K562 (cell line): ENCODE data around the gene WDR62. TPM values are rescaled to one million over a fixed set of nuclear protein-coding genes. Genes with fewer than 3 reads are reported as not detected.

Experiments
- ATAC-seq: fragments of 200-7000 bp; cut with Tn5 transposase; 3 replicates; pipeline ENCODE4 v1.9.1; 2020; ENCODE audit warnings: moderate library complexity
- BruUV-seq: library from RNA; stranded (reverse); fragments of 400-500 nt; replicated peaks from 2 replicates; lab custom pipeline; 2021; lab: Mats Ljungman, UMichigan
- CTCF ChIA-PET: fragments of 300-600 bp; formaldehyde crosslinking; extraction: SDS; loops from one replicate; lab custom pipeline; 2021; ENCODE audit warnings: low intra/inter-chr PET ratio; lab: Yijun Ruan, JAX
- POLR2A ChIA-PET: fragments of 300-600, 350-650 bp; sonication (Branson Sonifier 250); formaldehyde crosslinking; extraction: SDS; loops from one replicate; lab custom pipeline; 2021; ENCODE audit warnings: antibody characterized with exemption, inconsistent platforms; lab: Yijun Ruan, JAX
- DNase-seq, 4 experiments: peaks; one replicate each; pipeline versions ENCODE4 v3.0.0 to v3.0.0-alpha.2; 2011 to 2018; ENCODE audit warnings: low spot score in 3 of 4, mixed read lengths in 3 of 4; ENCODE audit errors: extremely low read depth in 1 of 4
- FAIRE-seq: peaks from 2 replicates; lab custom pipeline; 2011; peaks lifted over from hg19 to GRCh38; lab: Jason Lieb, UNC
- H2AFZ ChIP-seq: 2 replicates; pipeline ENCODE4 v1.6.0; 2011; ENCODE audit warnings: low read depth, low read length, control low read depth, inconsistent platforms
- H3K27ac ChIP-seq: fragments of 200-600 bp; 3 replicates; pipeline ENCODE4 v1.8.0; 2011; ENCODE audit warnings: low read depth, mild to moderate bottlenecking, control low read depth, inconsistent platforms, low read length, moderate library complexity, mixed read lengths; ENCODE audit errors: extremely low read depth
- H3K27me3 ChIP-seq, 2 experiments: fragments of 300-600 bp in 1 of 2; 2 replicates in 1 of 2; 3 replicates in 1 of 2; pipeline versions ENCODE4 v1.6.0 to v1.8.0; 2011; ENCODE audit warnings: inconsistent platforms in 2 of 2, low read length in 2 of 2, mild to moderate bottlenecking in 1 of 2, mixed read lengths in 1 of 2, moderate library complexity in 1 of 2; ENCODE audit not compliant: control insufficient read depth in 2 of 2, insufficient read depth in 2 of 2
- H3K36me3 ChIP-seq: fragments of 300-600 bp; 3 replicates; pipeline ENCODE4 v1.8.0; 2011; ENCODE audit warnings: mild to moderate bottlenecking, low read length, inconsistent platforms; ENCODE audit not compliant: control insufficient read depth, insufficient read depth
- H3K4me1 ChIP-seq, 2 experiments: fragments of 200-600 bp in 1 of 2; replicated peaks in 1 of 2; 2 replicates in 1 of 2; 3 replicates in 1 of 2; pipeline versions ENCODE4 v1.5.1 to v1.8.0; 2011; ENCODE audit warnings: inconsistent platforms in 2 of 2, low read length in 2 of 2, mild to moderate bottlenecking in 1 of 2, mixed read lengths in 1 of 2, moderate library complexity in 1 of 2; ENCODE audit not compliant: control insufficient read depth in 2 of 2, insufficient read depth in 2 of 2
- H3K4me2 ChIP-seq: 2 replicates; pipeline ENCODE4 v1.6.1; 2011; ENCODE audit warnings: low read length, control low read depth, inconsistent platforms, mixed read lengths; ENCODE audit not compliant: insufficient read depth
- H3K4me3 ChIP-seq: fragments of 200-600 bp; sonication (generic), shearing (Covaris generic); 2 replicates; pipeline ENCODE4 v1.5.1; 2016; ENCODE audit warnings: control low read depth, inconsistent platforms
- H3K79me2 ChIP-seq: fragments of 200-600 bp; 3 replicates; pipeline ENCODE4 v1.8.0; 2011; ENCODE audit warnings: low read length, inconsistent platforms; ENCODE audit not compliant: control insufficient read depth, insufficient read depth
- H3K9ac ChIP-seq, 2 experiments: 2 replicates each; pipeline versions ENCODE4 v1.6.0 to v1.6.1; 2011; ENCODE audit warnings: low read depth in 2 of 2, low read length in 2 of 2, control low read depth in 1 of 2, inconsistent platforms in 1 of 2, mild to moderate bottlenecking in 1 of 2, mixed read lengths in 1 of 2; ENCODE audit not compliant: insufficient read depth in 1 of 2
- H3K9me1 ChIP-seq: one replicate; pipeline ENCODE4 v1.6.0; 2011; ENCODE audit warnings: inconsistent platforms, mild to moderate bottlenecking, low read length, moderate library complexity; ENCODE audit not compliant: control insufficient read depth, insufficient read depth
- H3K9me3 ChIP-seq: replicated peaks from 2 replicates; pipeline ENCODE4 v1.5.1; 2011; ENCODE audit warnings: low read depth, low read length, inconsistent platforms; ENCODE audit not compliant: control insufficient read depth, insufficient read depth
- H4K20me1 ChIP-seq: replicated peaks from 2 replicates; pipeline ENCODE4 v1.6.1; 2011; ENCODE audit warnings: low read length, inconsistent platforms, mixed read lengths; ENCODE audit not compliant: control insufficient read depth, insufficient read depth
- BCOR ChIP-seq: fragments of 450-650 bp; IDR thresholded peaks from 2 replicates; pipeline ENCODE4 v1.6.1; 2016
- RBM34 ChIP-seq: fragments of 200-400 bp; formaldehyde crosslinking; IDR thresholded peaks from 2 replicates; pipeline ENCODE4 v1.6.1; 2018; ENCODE audit warnings: low read length, borderline replicate concordance; ENCODE audit not compliant: insufficient read depth
- ZFP36 ChIP-seq: fragments of 150-350 bp; IDR thresholded peaks from 2 replicates; pipeline ENCODE4 v1.6.1; 2018; ENCODE audit warnings: low read length, low read depth; ENCODE audit not compliant: partially characterized antibody
- ZNF395 ChIP-seq: fragments of 200-800 bp; sonication (Bioruptor generic); IDR thresholded peaks from 2 replicates; pipeline ENCODE4 v1.6.1; 2017; ENCODE audit warnings: missing genetic modification characterization, missing compliant biosample characterization
- WGBS: fragments of 100-300 bp; shearing (Covaris generic); methylation state at CpG from one replicate; pipeline ENCODE4 v1.1.6; 2016; ENCODE audit warnings: low coverage, mixed read lengths; ENCODE audit not compliant: insufficient coverage; ENCODE audit errors: missing lambda C conversion rate; 5-methylcytosine and 5-hydroxymethylcytosine counted together
- in situ Hi-C: fragments of 300-500 bp; cut with MboI; formaldehyde crosslinking; loops from 4 replicates; pipeline ENCODE4 v1.15.0; 2018; ENCODE audit warnings: inconsistent platforms, mixed read lengths
- intact Hi-C: fragments of 100-400 bp; cut with micrococcal nuclease; formaldehyde crosslinking; loops from 2 replicates; pipeline ENCODE4 v1.14.2; 2022
- polyA plus RNA-seq, 8 experiments: library from polyadenylated mRNA; depleted of rRNA in 4 of 8; stranded (reverse) in 5 of 8; unstranded in 3 of 8; fragments of >200 nt; fragmentation: Nextera tagmentation in 2 of 8; fragmentation: Illumina TruSeq in 1 of 8; extraction: Ambion mirVana in 2 of 8; extraction: Trizol in 1 of 8; gene quantifications; 2 replicates each; pipeline versions ENCODE4 v1.2.1 to v1.2.3, GENCODE V29; 2011 to 2014; ENCODE audit warnings: inconsistent platforms in 1 of 8, missing spikeins in 1 of 8
- total RNA-seq, 7 experiments: library from RNA; depleted of rRNA in 6 of 7; stranded (reverse); fragments of >200 nt in 6 of 7; fragmentation: Illumina TruSeq in 2 of 7; extraction: Trizol in 2 of 7; gene quantifications; 2 replicates each; pipeline versions ENCODE4 v1.2.1 to v1.2.3, GENCODE V29; 2011 to 2021; ENCODE audit warnings: low replicate concordance in 1 of 7

WDR62 gene
- total and polyA plus RNA-seq, 9 of the 15 experiments (the other 6 are each of a cell fraction or from before 2014, with no cell fraction given) = 0.35 to 32.8 (median 14.4) TPM

GRCh38 chr19:36115453-36116343 lies 61.0 kb downstream of the WDR62 start, which contains the start of gene TBCB (continued):
- TF ChIP-seq ZNF395 (CRISPR knock-in tag) = 0 out of 2 replicates have a peak, but pooled peaks have one; percentile 0

- Histone ChIP-seq H3K9me1 (no peaks in the 10 kb centered on the region), H3K79me2 (peaks cover 14% of the 10 kb centered on the region), H3K27me3 (no peaks in the 10 kb centered on the region), H3K9ac (peak overlapping the region in 1 of 2 experiments; percentile 38; a peak in 1 of 4 replicates), H3K27ac (no peak overlapping the region; the same call in 2 of the 3 replicates), H3K4me2 (peak overlapping the region; percentile 96), H2AFZ (peak overlapping the region; percentile 84; the same call in 1 of the 2 replicates), H3K9me3 (no peaks in the 10 kb centered on the region), H3K36me3 (peaks cover 24% of the 10 kb centered on the region; the same call in 2 of the 3 replicates), H3K4me3 (peak overlapping the region; percentile 62), H3K4me1 (peaks cover 5 to 42% of the 10 kb centered on the region in 2 experiments; a peak in 3 of 5 replicates), H4K20me1 (no peaks in the 10 kb centered on the region)
- CTCF ChIA-PET = no interaction called here
- BruUV-seq = no TSS peak
- no peak for FAIRE-seq
- no peak for ATAC-seq
- in situ Hi-C loops (no loop called here), intact Hi-C loops (loop anchor here (10.0 kb wide), 1 partner anchor 121 kb away; the partner anchor contains the start of gene SDHAF1)
- WGBS = 57% methylated on average over 1 of the region's 1 CpG
- POLR2A ChIA-PET = interaction anchor here (1.0 kb wide), 1 partner anchor 14 kb away, joined by 5 read pairs; no protein-coding TSS in a partner anchor
- TF ChIP-seq BCOR = peak; percentile 18; the same call in 1 of the 2 replicates
- peak; percentile 86 for TF ChIP-seq ZFP36
- no peak for TF ChIP-seq RBM34
- no peak for DNase-seq
These were observed 61.6 kb downstream of the WDR62 start for GRCh38 chr19:36116344-36116637.
